MM.1S (cell line): ENCODE results near the gene MECP2.

Experiments
- EZH2phosphoT487 ChIP-seq: fragments of 300-600 bp; sonication (generic); IDR thresholded peaks from 2 replicates; pipeline ENCODE4 v1.6.1; 2018; ENCODE audit warnings: antibody characterized with exemption, low read length
- TF ChIP-seq, protein P1 (sequence below): fragments of 300-600 bp; sonication (generic); IDR thresholded peaks from 2 replicates; pipeline ENCODE4 v1.5.1; 2016; ENCODE audit warnings: antibody characterized with exemption, low read length, mixed read lengths

- TF ChIP-seq, protein P1, sequence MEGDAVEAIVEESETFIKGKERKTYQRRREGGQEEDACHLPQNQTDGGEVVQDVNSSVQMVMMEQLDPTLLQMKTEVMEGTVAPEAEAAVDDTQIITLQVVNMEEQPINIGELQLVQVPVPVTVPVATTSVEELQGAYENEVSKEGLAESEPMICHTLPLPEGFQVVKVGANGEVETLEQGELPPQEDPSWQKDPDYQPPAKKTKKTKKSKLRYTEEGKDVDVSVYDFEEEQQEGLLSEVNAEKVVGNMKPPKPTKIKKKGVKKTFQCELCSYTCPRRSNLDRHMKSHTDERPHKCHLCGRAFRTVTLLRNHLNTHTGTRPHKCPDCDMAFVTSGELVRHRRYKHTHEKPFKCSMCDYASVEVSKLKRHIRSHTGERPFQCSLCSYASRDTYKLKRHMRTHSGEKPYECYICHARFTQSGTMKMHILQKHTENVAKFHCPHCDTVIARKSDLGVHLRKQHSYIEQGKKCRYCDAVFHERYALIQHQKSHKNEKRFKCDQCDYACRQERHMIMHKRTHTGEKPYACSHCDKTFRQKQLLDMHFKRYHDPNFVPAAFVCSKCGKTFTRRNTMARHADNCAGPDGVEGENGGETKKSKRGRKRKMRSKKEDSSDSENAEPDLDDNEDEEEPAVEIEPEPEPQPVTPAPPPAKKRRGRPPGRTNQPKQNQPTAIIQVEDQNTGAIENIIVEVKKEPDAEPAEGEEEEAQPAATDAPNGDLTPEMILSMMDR: no peak
- TF ChIP-seq EZH2phosphoT487: no peak
Measured at GRCh38 chrX:154092371-154092770, 5.1 kb downstream of the MECP2 start.
